Spinal cord (tissue), 10 donors: ENCODE data around the gene SLC47A1. TPM values are rescaled to one million over a fixed set of nuclear protein-coding genes. Genes with fewer than 3 reads are reported as not detected.

ENCODE experiments used
- DNase-seq, 6 donors: peaks; one replicate each; pipeline versions ENCODE4 v3.0.0 to v3.0.0-alpha.2; 2013 to 2015; ENCODE audit warnings: low spot score in 6 of 6, low read depth in 4 of 6
- H3K27ac ChIP-seq: one replicate; pipeline ENCODE4 v1.5.1; 2013; ENCODE audit warnings: low read depth, low read length, control low read depth
- H3K27me3 ChIP-seq: one replicate; pipeline ENCODE4 v1.6.1; 2013; ENCODE audit warnings: low read length; ENCODE audit not compliant: control insufficient read depth, insufficient read depth
- H3K36me3 ChIP-seq: one replicate; pipeline ENCODE4 v1.6.1; 2013; ENCODE audit warnings: low read length; ENCODE audit not compliant: control insufficient read depth, insufficient read depth
- H3K4me1 ChIP-seq: one replicate; pipeline ENCODE4 v1.6.1; 2013; ENCODE audit warnings: low read length; ENCODE audit not compliant: control insufficient read depth, insufficient read depth
- H3K4me3 ChIP-seq: one replicate; pipeline ENCODE4 v1.5.1; 2013; ENCODE audit warnings: low read depth, low read length, control low read depth
- H3K9me3 ChIP-seq: one replicate; pipeline ENCODE4 v1.6.1; 2013; ENCODE audit warnings: low read length; ENCODE audit not compliant: control insufficient read depth, insufficient read depth
- WGBS: methylation state at CpG from one replicate; pipeline ENCODE4 v1.1.5; 2013; ENCODE audit warnings: missing lambda C conversion rate; ENCODE audit not compliant: insufficient coverage; 5-methylcytosine and 5-hydroxymethylcytosine counted together
- polyA plus RNA-seq, 2 donors: library from polyadenylated mRNA; unstranded; fragments of 120-200 nt; gene quantifications; one replicate each; pipeline ENCODE4 v1.2.1, GENCODE V29; 2013; ENCODE audit not compliant: insufficient read length in 2 of 2
- total RNA-seq, 2 donors: library from RNA; depleted of rRNA in 1 of 2; stranded (reverse); fragments of 120-200 nt in 1 of 2; fragments of >200 nt in 1 of 2; gene quantifications; one replicate each; pipeline versions ENCODE4 v1.2.3 to v1.2.4, GENCODE V29; 2013 to 2014
- donor health status: healthy.

SLC47A1 gene
- total and polyA plus RNA-seq, 4 donors: 3.2 to 202 (median 44.7) TPM

GRCh38 chr17:19538095-19539039, 4.7 kb downstream of the SLC47A1 start:
- H3K36me3 ChIP-seq: no peaks in the 10 kb centered on the region
- H3K27me3 ChIP-seq: peaks cover 14% of the 10 kb centered on the region
- H3K4me3 ChIP-seq: no peak overlapping the region
- peaks cover 28% of the 10 kb centered on the region for H3K4me1 ChIP-seq
- H3K9me3 ChIP-seq: no peaks in the 10 kb centered on the region
- H3K27ac ChIP-seq: no peak overlapping the region
- WGBS: 58% methylated on average over 9 of the region's 14 CpGs
- peak in 1 of 6 donors; percentile 70 for DNase-seq

GRCh38 chr17:19539040-19539399, 5.4 kb downstream of the SLC47A1 start:
- peaks cover 10% of the 10 kb centered on the region for H3K27me3 ChIP-seq
- no peak overlapping the region for H3K27ac ChIP-seq
- peaks cover 23% of the 10 kb centered on the region for H3K4me1 ChIP-seq
- 52% methylated on average over 6 of the region's 7 CpGs for WGBS
- DNase-seq: peak in 2 of 6 donors; percentile 29 to 37
- H3K9me3 ChIP-seq: no peaks in the 10 kb centered on the region
- no peaks in the 10 kb centered on the region for H3K36me3 ChIP-seq
- no peak overlapping the region for H3K4me3 ChIP-seq

- Histone ChIP-seq H3K27me3 (peaks cover under 1% of the 10 kb centered on the region), H3K27ac (no peak overlapping the region), H3K9me3 (no peaks in the 10 kb centered on the region), H3K36me3 (no peaks in the 10 kb centered on the region), H3K4me3 (no peak overlapping the region), H3K4me1 (peaks cover 19% of the 10 kb centered on the region)
- WGBS: 42% methylated on average over 10 of the region's 10 CpGs
- peak in 2 of 6 donors; percentile 73 to 74 for DNase-seq
Observed at GRCh38 chr17:19539841-19540311, 6.2 kb downstream of the SLC47A1 start.

GRCh38 chr17:19540706-19541370, 7.2 kb downstream of the SLC47A1 start:
- Histone ChIP-seq H3K27me3 (no peaks in the 10 kb centered on the region), H3K27ac (no peak overlapping the region), H3K9me3 (no peaks in the 10 kb centered on the region), H3K4me3 (no peak overlapping the region), H3K36me3 (no peaks in the 10 kb centered on the region), H3K4me1 (peaks cover 19% of the 10 kb centered on the region)
- no peak for DNase-seq
- 99% methylated on average over 6 of the region's 13 CpGs for WGBS

- 85% methylated on average over 3 of the region's 6 CpGs for WGBS
- no peak overlapping the region for H3K27ac ChIP-seq
- H3K27me3 ChIP-seq: no peaks in the 10 kb centered on the region
Observed at GRCh38 chr17:19541445-19541844, 7.8 kb downstream of the SLC47A1 start.

GRCh38 chr17:19542247-19542646, 8.6 kb downstream of the SLC47A1 start:
- 87% methylated on average over 8 of the region's 8 CpGs for WGBS
- H3K4me3 ChIP-seq: no peak overlapping the region
- H3K4me1 ChIP-seq: peaks cover 19% of the 10 kb centered on the region
- no peak overlapping the region for H3K27ac ChIP-seq
- peak in 1 of 6 donors; percentile 32 for DNase-seq
- H3K27me3 ChIP-seq: no peaks in the 10 kb centered on the region
- no peaks in the 10 kb centered on the region for H3K9me3 ChIP-seq
- H3K36me3 ChIP-seq: no peaks in the 10 kb centered on the region

More at GRCh38 chr17:19541445-19541844, 7.8 kb downstream of the SLC47A1 start:
- Histone ChIP-seq H3K36me3 (no peaks in the 10 kb centered on the region), H3K4me1 (peaks cover 19% of the 10 kb centered on the region), H3K4me3 (no peak overlapping the region), H3K9me3 (no peaks in the 10 kb centered on the region)
- DNase-seq: no peak

- WGBS: 94% methylated on average over 8 of the region's 8 CpGs
Observed at GRCh38 chr17:19544366-19544765, 10.7 kb downstream of the SLC47A1 start.

GRCh38 chr17:19546289-19547065, 12.8 kb downstream of the SLC47A1 start:
- H3K36me3 ChIP-seq: no peaks in the 10 kb centered on the region
- H3K4me3 ChIP-seq: no peak overlapping the region
- no peaks in the 10 kb centered on the region for H3K4me1 ChIP-seq
- no peak overlapping the region for H3K27ac ChIP-seq
- 72% methylated on average over 6 of the region's 6 CpGs for WGBS
- H3K9me3 ChIP-seq: no peaks in the 10 kb centered on the region
- H3K27me3 ChIP-seq: no peaks in the 10 kb centered on the region
- no peak for DNase-seq

More at GRCh38 chr17:19544366-19544765, 10.7 kb downstream of the SLC47A1 start:
- no peak overlapping the region for H3K27ac ChIP-seq
- no peaks in the 10 kb centered on the region for H3K36me3 ChIP-seq
- no peaks in the 10 kb centered on the region for H3K9me3 ChIP-seq
- H3K27me3 ChIP-seq: no peaks in the 10 kb centered on the region
- H3K4me3 ChIP-seq: no peak overlapping the region
- DNase-seq: no peak
- peaks cover 6% of the 10 kb centered on the region for H3K4me1 ChIP-seq
